Right lobe of liver (tissue), 4 donors: ENCODE data around the gene MS4A7.

Source experiments
- POLR2A ChIP-seq: fragments of 450-650 bp; IDR thresholded peaks from one replicate; pipeline ENCODE4 v1.6.1; 2017; ENCODE audit warnings: antibody characterized with exemption, mild to moderate bottlenecking
- TF ChIP-seq, protein P1 (sequence below), 4 donors: fragments of 200-600 bp in 3 of 4; fragments of 450-650 bp in 1 of 4; IDR thresholded peaks; one replicate each; pipeline versions ENCODE4 v1.5.1 to v1.8.0; 2016 to 2022; ENCODE audit warnings: antibody characterized with exemption in 4 of 4, mild to moderate bottlenecking in 2 of 4
- donor health status: DM: no; HTN: no; CAD: no.
- donor health status: DM: no; HTN: no; CAD: no.
- donor health status: DM: no; HTN: yes; CAD: no.

DNA sequence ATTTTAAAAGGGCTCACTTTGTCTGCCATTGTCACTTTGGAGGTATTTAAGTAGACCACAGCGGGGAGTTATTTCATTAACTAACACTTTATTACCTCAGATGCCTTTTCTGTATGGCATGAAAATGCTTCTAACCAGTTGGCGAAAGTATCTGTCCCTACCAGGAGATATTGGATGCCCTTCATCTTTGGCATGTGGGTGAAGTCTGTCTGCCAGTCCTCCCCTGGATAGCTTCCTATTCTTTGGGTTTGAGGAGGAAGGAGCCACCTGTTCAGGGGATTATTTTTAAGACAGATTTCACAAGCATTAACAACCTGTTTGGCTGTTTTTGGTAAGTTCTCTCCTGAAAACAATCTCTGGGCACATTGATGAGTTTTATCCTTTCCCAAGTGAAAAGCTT, 34.2 kb upstream of the MS4A7 start:
- TF ChIP-seq, protein P1, sequence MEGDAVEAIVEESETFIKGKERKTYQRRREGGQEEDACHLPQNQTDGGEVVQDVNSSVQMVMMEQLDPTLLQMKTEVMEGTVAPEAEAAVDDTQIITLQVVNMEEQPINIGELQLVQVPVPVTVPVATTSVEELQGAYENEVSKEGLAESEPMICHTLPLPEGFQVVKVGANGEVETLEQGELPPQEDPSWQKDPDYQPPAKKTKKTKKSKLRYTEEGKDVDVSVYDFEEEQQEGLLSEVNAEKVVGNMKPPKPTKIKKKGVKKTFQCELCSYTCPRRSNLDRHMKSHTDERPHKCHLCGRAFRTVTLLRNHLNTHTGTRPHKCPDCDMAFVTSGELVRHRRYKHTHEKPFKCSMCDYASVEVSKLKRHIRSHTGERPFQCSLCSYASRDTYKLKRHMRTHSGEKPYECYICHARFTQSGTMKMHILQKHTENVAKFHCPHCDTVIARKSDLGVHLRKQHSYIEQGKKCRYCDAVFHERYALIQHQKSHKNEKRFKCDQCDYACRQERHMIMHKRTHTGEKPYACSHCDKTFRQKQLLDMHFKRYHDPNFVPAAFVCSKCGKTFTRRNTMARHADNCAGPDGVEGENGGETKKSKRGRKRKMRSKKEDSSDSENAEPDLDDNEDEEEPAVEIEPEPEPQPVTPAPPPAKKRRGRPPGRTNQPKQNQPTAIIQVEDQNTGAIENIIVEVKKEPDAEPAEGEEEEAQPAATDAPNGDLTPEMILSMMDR (IDR thresholded peaks at IDR 0.05): no peak
- no peak for TF ChIP-seq POLR2A
